Nasal cavity respiratory epithelium epithelial cell of viscerocranial mucosa (primary cell): ENCODE results near the gene CNTNAP3. TPM values are rescaled to one million over a fixed set of nuclear protein-coding genes. Genes with fewer than 3 reads are reported as not detected.

Source experiments
- total RNA-seq: library from RNA; depleted of rRNA; stranded (reverse); fragments of >200 nt; gene quantifications from 2 replicates; pipeline ENCODE4 v1.2.3, GENCODE V29; 2014

The CNTNAP3 gene
- total RNA-seq = 7.2 and 10.3 TPM in 2 replicates

GRCh38 chr9:39287980-39288379 lies at the start of gene CNTNAP3:
TSS of gene CNTNAP3 (minus strand) at chr9:39288167. CDS start at chr9:39288064, 103 bp downstream.

Other genes with a start within 250 kb of the CNTNAP3 start
- gene SPATA31A1, start 67.5 kb upstream of the CNTNAP3 start, total RNA-seq = not detected in 2 replicates